CD4-positive, alpha-beta T cell treated with Interferon gamma for 1 hour (primary cell): Measurements from ENCODE around the gene ATP5F1D.
"Not testable (repeated sequence)": the region's sequence is repeated elsewhere in the genome, so short reads cannot be mapped to it uniquely, and the experiment has no call there.

Experiments
- DNase-seq: peaks from one replicate; pipeline ENCODE4 v3.0.0-alpha.2; 2020

Gene ATP5F1D

DNA sequence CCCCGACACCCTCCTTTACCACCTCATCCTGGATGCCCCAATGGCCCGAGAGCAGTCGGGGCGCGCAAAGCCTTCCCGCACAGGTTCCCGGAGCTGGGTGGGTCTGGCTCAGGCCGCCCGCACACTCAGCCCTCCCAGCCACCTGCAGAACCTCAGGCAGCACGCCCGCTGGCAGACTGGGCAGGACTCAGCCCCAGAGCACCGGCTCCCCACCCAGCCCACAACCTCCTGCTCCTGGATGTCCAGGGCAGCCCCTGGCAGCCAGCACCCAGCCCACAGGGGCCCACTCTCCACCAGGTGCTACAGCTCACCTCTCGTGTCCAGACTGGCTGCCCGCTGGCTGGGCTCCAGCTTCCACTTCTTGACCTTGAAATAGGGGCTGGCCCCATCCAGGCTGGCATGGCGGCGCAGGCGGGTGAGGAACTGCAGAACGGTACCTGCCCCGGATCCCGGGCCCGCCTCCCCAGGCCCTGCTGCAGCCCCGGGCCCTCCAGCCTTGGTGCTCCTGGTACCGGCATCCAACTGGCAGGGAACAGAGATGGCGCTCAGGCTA, 8.4 kb upstream of the ATP5F1D start:
- no peak for DNase-seq

DNA sequence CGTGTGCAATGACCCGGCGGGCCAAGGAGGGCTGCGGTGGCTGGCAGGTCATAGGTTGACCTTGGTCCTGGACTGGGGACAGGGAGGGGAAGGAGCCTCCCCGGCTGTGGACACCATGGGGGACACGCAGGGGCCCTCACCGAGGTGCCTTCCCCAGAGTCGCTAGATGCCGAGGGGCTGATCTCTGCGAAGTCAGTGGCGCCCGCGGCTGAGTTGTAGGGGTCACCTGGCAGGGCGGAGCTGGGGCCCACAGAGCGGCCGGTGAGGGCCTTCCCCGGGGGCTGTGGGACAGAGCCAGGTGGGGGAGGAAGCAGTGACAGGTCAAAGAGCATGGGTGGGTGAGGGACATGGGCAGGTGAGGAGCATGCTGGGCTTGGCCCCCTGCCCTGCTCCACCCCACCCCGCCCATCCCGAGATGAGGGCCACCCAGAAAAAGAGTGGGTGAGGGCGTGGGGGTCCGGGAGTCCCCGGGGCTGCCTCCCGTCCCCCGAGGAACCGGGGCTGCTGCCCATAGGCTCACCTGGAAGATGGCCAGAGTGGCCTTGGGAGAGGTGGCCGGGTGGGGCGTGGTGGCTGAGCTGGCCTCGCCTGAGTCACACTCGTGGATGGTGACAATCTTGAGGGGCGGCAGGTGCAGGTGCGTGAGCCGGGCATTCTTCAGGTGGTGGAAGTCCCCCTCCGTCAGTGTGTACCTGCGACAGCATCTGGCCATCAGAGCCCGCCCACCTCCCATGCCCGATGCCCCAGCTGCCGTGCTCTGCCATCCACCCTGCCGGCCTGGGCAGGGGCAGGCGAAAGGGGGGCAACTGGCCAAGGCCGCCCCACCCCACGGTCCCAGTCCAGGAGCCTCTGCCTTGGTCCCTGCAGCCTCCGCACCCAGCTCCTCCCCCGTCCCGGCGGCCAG, 7.2 kb upstream of the ATP5F1D start:
- no peak for DNase-seq

DNA sequence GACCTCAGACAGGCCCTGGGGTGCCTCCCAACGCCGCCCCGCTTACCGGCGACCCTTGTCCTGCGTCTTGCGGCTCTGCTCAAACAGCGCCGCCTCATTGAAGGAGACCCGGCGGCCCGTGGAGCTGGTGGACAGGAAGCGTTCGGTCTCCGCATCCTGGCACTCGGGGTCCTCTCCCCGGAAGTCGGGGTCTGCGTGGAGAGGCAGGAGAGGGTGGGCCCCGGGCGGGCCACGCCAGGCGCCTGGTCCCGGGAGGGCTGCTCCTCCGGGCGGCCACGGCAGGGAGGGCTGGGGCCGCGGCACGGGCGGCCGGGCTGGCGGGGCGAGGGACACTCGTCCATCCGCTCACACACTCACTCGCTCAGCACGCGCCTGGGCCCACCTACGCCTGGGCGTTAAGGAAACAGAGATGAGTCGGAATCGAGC, 6.6 kb upstream of the ATP5F1D start:
- DNase-seq, result no peak

DNA sequence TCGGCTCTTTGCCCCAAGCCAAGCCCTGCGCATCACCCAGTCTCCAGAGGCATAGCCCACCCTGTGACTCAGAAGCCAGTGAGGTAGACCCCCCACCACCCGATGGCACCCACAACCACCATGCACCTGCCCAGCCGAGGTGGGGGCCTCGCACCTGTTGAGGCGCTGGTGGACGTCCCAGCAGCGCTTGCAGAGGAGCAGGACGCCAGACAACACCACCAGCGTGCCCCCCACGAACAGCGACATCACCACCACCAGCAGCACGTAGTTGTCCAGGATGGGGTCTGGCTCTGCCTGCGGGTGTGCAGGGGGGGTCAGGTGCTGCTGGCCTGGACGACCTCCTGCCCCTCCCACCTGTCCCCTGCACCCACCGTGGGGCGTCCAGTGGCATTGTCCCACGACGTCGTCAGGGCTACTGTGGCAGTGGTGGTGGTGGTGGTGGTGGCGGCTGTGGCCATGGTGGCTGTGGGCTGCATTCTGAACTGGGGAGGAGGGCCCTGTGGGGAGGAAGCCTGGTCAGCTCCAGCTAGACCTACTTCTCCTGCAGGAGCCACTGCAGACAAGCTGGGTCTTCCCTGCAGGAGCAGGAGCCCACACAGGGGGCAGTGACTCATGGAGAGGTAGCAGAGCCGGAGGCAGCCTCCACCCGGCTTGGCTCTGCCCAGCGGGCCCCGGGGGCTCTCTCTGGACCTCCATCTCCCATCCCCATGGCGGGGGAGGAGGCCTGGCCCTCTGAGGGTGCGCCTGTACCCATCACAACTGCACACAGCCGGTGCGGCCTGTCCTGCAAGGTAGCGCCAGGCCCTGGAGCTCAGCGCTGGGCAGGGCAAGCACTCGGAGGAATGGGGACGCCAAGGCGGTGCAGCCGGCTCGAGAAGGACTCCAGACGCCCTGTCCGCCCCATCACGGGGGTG, 5.7 kb upstream of the ATP5F1D start:
- no peak for DNase-seq

DNA sequence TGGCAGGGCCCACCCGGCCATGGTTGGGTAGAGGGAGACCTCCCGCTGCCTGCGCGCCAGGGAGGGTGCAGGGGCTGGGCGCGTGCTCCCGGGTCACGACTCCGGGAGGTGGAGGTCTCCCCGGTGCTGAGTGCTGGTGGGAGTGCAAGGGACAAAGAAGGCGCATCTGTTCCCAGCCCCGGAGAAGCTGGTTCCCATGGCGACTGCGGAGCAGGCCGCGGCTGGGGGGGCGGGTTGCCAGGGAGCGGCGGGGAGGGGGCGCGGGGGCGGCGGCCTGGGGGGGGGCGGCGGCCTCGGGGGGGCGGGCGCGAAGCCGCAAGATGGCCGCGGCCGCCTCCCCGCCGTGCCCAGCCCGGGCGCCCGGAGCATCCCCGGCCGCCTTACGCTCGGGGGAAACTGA, 5.0 kb upstream of the ATP5F1D start:
- no peak for DNase-seq

DNA sequence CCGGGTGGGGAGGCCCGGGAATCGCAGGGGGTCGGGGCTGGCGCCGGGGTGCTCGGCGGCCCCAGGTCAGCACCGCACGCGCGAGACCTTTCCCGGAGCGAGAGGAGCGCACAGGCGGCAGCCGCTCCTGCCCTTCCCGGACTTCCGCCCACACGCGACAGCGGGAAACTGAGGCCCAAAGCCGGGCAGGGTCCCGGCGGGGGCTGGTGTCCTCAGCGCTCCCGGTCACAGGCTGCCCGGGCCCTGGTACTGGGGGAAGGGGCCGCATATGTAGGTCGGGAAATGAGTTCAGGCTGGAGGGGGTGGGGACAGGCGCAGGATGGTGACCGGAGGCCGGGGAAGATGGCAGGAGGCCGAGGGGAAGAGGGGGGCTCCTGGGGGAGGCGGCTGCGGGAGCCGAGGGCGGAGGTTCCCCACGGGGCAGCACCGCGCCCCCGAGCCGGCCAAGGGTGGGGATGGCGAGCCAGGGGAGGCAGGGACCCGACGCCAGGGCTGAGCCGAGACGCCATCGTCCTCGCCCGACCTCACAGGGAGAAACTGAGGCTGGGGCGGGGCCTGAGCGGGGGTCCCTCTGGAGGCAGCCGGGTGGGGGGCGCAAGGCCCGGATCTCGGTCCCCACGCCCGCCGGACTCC, 4.4 kb upstream of the ATP5F1D start:
- no peak for DNase-seq

DNA sequence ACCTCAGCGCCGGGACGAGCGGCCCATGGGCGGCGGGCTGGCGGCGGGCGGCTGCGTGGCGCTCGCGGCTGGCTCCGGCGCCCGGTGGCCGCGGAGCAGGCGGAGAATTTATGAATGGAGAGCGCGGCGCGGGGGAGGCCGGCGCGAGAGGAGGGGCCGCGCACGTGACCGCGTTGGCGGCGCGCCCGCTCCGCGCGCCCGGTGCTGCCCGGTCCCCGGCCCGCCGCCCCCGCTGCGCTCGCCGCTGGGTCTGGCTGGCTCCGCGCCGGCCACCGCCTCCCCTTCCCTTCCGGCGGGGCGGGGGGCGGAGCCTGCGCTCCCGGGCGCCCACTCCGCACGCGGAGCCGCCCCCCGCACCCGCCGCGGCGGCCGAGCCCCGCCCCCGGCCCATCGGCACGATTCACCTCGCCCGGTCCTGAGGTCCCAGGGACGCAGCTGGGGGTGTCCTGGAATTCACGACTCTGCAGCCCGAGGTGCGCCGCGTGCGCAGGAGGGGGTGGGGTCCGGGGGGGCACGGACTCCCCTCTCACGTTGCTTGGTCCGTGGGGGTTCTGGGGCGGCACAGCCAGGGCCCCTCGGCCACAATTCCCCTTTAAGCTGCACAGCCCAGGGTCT, 3.7 kb upstream of the ATP5F1D start, which contains the start of gene CBARP:
Gene CBARP, minus strand, starts transcription at position 252 of the 615 bp plus-strand sequence. CDS start 1,905 bp downstream, outside the sequence.
- DNase-seq, result no peak

DNA sequence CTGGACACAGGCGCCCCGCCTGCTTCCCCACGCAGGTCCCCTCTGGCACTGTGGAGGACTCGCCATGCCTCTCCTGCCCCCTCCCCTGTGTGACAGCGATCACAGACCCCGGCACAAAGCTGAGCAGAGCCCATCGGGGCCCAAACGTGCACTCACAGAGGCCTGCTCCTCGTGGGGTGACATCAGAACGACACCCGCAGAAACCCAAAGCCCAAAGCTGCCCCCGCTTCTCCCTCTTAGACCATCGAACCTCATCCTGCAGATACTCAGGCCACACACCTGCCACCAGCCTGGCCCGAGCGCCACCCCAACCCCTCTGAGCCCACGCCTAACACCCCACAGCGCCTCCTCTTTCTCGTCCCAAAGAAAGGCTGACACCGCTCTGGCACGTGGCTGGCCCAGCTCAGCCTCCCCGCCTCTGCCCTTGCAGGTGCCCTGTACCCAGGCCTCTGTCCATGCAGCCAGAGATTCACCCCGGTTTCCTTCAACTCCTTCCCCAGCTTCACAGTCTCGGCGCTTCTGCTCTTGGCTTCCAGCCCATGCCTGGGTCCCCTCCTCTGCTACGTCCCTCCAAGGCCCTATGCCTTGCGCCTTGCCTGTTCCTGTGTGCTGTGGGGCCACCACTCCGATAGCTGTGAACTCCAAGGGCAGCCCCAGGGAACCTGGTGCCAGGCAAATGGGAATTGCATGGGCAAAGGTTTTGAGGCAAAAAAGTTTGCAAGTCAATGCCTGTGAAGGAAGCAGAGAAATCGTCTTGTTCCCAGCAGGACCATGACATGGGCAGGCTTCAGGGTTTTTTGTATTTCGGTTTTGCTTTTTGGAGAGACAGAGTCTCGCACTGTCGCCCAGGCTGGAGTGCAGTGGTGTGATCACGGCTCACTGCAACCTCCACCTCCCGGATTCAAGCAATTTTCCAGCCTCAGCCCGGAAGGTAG, 2.9 kb upstream of the ATP5F1D start:
- no peak for DNase-seq

DNA sequence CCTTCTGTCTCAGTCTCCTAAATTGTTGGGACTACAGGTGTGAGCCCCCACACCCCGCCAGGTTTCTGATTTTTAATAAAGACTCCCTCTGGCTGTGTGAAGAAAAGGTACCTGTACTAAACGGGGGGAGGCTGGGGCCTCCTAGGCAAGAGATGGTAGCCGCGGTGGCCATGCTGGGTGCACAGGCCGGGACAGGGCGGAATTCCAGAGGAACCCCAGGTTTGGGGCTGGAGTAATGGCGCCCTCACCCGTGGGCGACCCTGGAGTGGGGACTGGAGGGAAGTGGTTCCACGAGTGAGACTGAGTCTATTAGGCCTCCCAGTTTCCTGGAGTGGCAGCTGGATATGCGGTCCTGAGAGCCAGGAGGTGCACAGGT, 2.1 kb upstream of the ATP5F1D start:
- DNase-seq, result no peak

DNA sequence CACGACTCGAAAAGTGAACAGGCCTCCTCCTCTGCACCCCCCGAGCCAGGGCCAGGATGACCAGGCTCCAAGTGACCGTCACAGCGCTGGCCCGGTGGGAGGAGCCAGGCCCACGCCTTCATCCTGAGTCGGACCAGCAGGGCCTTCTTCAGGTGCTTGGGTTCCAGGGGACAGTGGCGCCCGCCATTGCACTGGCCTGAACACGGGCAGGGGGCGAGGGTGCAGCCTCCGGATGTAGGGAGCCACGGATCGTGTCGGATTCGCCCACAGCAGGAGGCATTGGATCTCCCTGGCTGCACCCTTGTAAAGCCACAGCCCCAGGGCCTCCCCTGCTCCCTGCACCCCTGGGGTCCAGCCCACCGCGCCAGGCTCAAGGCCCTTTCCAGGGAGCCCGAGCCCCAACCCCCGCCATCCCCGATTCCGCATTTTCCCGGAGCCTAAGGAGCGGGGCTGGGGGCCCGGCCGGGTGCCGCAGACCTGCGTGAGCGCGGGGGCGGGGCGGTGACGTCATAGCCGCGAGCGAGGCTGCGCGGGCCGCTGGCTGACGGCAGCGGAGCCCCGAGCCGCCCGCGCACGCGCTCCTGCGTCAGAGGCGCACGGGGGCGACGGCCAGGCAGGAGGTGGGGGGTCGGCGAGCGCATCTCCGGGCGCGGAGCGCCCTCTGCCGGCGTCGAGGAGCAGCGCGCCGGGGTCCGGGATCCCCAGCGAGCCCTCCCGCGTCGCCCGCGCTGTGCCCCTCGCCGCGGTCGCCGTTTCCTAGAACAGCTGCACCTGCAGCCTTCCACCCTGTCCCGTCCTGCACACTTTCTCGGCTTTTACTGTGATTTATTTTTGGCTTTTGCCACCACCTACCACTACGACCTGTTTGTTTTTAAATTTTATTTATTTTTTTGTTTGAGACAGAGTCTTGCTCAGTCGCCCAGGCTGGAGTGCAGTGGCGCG, 1.5 kb upstream of the ATP5F1D start:
- DNase-seq, result peak; percentile 93

DNA sequence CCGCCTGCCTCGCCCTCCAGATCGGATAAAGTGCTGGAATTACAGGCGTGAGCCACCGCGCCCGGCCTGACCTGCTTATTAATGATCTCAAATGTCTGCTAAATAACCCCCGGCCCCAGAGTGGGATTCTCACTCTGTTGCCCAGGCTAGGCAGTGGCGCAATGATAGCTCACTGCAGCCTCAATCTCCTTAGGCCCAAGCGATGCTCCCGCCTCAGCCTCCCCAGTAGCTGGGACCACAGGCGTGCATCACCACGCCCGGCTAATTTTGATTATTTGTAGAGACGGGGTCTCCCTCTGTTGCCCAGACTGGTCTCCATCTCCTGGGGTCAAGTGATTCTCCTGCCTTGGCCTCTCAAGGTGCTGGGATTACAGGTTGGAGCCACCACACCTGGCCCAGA, 626 bp upstream of the ATP5F1D start:
- no peak for DNase-seq

DNA sequence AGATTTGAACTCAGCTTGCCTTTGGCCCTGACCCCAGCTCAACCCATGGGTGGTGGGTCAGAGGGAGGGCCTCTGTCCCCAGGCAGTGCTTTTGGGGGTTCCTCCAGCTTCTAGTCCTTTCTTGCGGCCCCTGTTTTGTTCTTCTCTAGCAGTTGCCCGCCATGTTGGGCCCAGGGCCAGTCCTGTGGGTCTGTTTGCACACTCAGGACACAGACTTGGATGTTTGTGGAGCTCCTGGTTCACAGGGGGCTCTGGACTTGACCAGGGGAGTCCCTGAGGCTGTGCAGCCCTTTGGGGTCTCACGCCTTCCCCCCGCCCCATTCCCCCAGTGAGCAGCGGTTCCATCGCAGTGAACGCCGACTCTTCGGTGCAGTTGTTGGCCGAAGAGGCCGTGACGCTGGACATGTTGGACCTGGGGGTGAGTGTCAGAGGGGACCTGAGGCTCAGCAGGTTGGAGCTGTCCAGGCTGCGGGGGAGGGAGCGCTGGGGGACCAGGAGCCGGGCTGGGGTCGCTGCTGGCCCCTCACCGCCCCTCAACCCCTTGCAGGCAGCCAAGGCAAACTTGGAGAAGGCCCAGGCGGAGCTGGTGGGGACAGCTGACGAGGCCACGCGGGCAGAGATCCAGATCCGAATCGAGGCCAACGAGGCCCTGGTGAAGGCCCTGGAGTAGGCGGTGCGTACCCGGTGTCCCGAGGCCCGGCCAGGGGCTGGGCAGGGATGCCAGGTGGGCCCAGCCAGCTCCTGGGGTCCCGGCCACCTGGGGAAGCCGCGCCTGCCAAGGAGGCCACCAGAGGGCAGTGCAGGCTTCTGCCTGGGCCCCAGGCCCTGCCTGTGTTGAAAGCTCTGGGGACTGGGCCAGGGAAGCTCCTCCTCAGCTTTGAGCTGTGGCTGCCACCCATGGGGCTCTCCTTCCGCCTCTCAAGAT, 2.5 kb downstream of the ATP5F1D start:
- DNase-seq, result peak; percentile 87

DNA sequence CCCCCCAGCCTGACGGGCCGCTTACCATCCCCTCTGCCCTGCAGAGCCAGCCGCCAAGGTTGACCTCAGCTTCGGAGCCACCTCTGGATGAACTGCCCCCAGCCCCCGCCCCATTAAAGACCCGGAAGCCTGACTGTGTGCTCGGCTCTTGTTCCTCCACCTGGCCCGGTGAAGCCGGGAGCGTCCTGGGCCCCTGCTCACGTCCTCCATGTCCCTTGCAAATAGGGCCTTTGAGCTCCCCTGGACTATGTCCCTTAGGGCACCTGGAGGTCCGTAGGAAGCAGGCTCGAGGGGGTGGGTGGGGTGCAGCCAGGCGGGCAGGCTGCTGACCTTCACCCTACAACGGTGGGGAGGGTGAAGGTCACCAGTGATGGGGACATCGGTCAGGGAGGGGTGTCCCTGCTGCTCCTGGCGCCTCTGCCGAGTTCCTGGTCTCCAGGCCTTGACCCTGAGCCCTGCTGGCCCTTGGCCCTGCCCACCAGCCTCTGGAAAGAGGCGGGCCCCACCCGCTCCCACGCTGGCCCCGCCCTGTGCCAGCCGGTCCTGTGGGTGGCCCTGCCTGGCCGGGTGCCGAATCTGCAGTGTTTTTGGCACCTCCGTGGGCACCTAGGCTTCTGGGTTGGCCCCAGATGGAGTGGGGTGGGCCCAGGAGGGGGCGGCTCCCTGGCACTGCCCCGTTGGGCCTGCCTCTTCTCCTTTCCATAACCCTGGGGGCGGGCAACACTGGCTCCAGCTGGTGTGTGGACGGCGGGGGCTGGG, 3.3 kb downstream of the ATP5F1D start:
- DNase-seq, result no peak

DNA sequence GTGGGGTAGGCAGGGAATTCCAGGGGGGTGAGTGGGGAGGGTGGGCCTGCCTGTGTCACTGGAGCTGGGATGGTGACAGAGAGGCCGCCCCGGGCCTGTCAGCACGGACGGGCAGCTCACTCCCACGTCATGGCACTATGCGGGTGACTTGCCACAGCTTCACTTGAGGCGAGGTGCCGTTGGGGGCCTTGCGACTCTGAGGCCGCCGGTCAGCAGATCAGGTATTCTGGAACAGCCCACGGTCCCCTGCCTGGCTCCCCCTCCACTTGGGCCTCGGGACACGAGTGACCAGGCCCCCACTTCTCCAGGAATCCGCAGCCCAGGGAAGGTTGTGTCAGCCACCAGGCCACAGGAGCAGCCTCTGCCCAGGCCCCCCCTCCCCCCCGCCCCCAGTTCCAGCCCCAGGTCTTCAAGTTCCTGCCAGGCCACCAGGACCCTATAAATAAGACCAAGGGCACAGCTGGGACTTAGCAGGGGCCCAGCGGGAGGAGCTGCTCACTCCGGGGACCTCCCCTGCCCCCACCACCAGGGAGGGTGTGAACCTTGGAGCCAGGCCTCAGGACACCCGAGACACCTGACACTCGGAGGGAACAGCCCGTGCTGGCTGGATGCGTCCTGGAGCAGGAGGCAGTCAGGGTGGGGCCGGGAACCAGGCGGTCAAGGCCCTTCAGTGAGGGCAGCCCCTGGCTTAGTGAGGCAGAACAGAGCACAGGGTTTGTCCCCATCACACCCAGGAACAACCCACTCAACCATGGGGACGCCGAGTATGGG, 4.1 kb downstream of the ATP5F1D start:
- no peak for DNase-seq

DNA sequence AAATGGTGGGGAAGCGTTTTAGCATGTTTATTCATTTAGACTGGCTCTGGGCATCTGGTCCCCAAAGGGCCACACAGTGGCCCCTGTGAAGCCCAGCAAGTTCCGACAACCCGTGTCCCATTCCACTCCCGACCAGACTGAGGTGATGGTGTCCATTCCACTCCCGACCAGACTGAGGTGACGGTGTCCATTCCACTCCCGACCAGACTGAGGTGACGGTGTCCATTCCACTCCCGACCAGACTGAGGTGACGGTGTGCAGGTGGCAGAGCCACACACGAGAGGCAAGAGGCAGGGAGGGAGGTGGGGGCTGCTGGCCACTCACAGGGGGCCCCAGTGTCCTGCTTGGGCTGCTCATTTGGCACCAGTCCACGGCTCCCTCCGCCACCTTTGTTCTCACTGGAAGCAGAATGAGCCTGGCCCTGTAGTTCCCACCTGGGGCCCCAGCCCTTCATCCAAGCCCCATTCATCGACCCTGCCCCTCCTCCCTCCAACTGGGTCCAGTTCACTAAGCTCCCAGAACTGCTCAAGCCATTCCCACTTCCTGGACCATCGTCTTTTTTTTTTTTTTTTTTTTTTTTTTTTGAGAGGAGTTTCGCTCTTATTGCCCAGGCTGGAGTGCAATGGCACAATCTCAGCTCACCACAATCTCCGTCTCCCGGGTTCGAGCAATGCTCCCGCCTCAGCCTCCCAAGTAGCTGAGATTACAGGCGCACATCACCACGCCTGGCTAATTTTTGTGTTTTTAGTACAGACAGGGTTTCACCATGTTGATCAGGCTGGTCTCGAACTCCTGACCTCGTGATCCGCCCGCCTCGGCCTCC, 4.9 kb downstream of the ATP5F1D start:
- DNase-seq, result not testable (repeated sequence)

DNA sequence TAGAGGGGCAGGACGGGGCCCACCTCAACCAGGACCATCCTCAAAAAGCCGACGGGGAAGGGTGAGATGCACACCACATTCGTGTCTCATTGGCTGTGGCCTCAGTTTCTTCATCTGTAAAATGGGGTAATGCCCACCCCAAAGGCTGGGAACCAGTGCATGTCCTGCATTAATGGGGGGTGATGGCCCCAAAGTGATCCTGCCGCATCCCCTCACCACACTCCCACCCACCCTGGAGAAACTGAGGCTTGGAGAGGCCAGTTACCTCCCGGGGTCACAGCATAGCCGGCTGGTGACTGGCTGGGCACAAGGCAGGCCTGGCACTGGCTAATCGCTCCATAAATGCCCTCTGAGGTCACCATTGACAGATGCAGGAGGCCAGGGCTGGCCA, 6.2 kb downstream of the ATP5F1D start:
- no peak for DNase-seq
